Neural progenitor cell (in vitro differentiated cells): ENCODE results near the gene PEPD.

ENCODE experiments used
- CTCF ChIP-seq: fragments of 200-600 bp; sonication (generic); IDR thresholded peaks from 2 replicates; pipeline ENCODE4 v1.5.1; 2017; ENCODE audit warnings: antibody characterized with exemption, mild to moderate bottlenecking
- EZH2 ChIP-seq: fragments of 200-600 bp; sonication (generic); IDR thresholded peaks from 2 replicates; pipeline ENCODE4 v1.6.1; 2017; ENCODE audit warnings: antibody characterized with exemption, mild to moderate bottlenecking, moderate library complexity
- EZH2phosphoT487 ChIP-seq: fragments of 200-600 bp; sonication (generic); IDR thresholded peaks from 2 replicates; pipeline ENCODE4 v1.6.1; 2017; ENCODE audit warnings: antibody characterized with exemption

- TF ChIP-seq CTCF: no peak
- no peak for TF ChIP-seq EZH2
- no peak for TF ChIP-seq EZH2phosphoT487
Observed at GRCh38 chr19:33436360-33437345, 84.9 kb downstream of the PEPD start.
